Measurements from ENCODE around the gene CSNK1D. TPM values are rescaled to one million over a fixed set of nuclear protein-coding genes. Genes with fewer than 3 reads are reported as not detected.

CSNK1D gene
- total and polyA plus RNA-seq, 10 of the 15 experiments (the other 5 are each of a cell fraction or from before 2014, with no cell fraction given): 5.7 to 105 (median 58.1) TPM

DNA sequence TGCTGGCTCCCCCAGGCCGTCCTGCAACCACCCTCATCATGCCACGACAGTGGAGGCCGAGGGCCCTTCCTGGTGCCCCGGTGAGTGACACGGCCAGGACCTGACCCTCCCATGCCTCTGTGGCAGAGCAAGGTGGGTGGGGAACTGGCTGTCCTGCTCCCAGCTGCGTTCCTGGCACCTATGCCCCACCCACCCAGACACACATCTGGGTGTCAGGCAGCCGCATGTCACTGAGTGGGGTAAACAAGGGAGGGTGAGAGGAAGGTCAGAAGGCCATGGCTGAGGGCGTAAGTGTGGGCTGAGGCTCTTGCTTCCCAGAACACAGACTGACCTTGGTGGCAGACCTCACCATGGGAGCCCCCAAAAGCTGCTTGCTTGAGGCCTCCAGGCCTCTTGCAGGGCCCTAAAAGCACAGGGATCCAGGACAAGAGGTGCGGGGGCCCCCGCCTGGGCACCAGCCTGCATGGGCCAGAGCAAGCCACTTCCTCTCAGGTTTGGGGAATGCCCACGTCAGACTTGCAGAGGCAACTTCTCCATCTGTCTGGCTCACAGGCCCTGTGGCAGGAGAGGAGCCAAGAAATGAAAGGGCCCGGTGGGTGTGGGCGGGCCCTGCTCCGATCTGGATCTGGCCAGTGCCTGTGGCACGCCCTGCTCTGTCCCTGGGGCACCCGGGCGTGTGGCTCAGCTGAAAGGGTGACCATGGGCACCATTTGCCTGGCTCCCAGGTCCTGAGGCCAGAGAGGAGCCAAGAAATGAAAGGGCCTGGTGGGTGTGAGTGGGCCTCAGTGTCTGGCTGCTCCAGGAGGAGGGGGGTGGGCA is 57.0 kb downstream of the CSNK1D start (continued):
- TF ChIP-seq, protein P1, sequence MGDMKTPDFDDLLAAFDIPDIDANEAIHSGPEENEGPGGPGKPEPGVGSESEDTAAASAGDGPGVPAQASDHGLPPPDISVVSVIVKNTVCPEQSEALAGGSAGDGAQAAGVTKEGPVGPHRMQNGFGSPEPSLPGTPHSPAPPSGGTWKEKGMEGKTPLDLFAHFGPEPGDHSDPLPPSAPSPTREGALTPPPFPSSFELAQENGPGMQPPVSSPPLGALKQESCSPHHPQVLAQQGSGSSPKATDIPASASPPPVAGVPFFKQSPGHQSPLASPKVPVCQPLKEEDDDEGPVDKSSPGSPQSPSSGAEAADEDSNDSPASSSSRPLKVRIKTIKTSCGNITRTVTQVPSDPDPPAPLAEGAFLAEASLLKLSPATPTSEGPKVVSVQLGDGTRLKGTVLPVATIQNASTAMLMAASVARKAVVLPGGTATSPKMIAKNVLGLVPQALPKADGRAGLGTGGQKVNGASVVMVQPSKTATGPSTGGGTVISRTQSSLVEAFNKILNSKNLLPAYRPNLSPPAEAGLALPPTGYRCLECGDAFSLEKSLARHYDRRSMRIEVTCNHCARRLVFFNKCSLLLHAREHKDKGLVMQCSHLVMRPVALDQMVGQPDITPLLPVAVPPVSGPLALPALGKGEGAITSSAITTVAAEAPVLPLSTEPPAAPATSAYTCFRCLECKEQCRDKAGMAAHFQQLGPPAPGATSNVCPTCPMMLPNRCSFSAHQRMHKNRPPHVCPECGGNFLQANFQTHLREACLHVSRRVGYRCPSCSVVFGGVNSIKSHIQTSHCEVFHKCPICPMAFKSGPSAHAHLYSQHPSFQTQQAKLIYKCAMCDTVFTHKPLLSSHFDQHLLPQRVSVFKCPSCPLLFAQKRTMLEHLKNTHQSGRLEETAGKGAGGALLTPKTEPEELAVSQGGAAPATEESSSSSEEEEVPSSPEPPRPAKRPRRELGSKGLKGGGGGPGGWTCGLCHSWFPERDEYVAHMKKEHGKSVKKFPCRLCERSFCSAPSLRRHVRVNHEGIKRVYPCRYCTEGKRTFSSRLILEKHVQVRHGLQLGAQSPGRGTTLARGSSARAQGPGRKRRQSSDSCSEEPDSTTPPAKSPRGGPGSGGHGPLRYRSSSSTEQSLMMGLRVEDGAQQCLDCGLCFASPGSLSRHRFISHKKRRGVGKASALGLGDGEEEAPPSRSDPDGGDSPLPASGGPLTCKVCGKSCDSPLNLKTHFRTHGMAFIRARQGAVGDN (IDR thresholded peaks at IDR 0.05): peak; percentile 86
- TF ChIP-seq PAX5 (IDR thresholded peaks at IDR 0.05; ENCODE audit: borderline replicate concordance, low read depth, low read length) (no peak), POU2F2 (IDR thresholded peaks at IDR 0.05; ENCODE audit: borderline replicate concordance, low read depth, low read length) (peak; percentile 18; the same call in 1 of the 3 replicates), MTA2 (IDR thresholded peaks at IDR 0.05; ENCODE audit: low read depth) (peak; percentile 26; the same call in 1 of the 2 replicates), HDGF (IDR thresholded peaks at IDR 0.05) (peak; percentile 55), CBX5 (IDR thresholded peaks at IDR 0.05; ENCODE audit: low read depth) (no peak), RELB (IDR thresholded peaks at IDR 0.05; ENCODE audit: low read depth) (peak; percentile 44; the same call in 1 of the 2 replicates), ZNF207 (IDR thresholded peaks at IDR 0.05; ENCODE audit: borderline replicate concordance) (0 out of 2 replicates have a peak, but pooled peaks have one; percentile 35), CEBPZ (IDR thresholded peaks at IDR 0.05; ENCODE audit: low read depth, low read length) (no peak), EZH2 (IDR thresholded peaks at IDR 0.05; ENCODE audit: borderline replicate concordance, control insufficient read depth, low read depth, low read length) (no peak), EP300 (IDR thresholded peaks at IDR 0.05; ENCODE audit: borderline replicate concordance in 1 of 2, control insufficient read depth in 1 of 2, low read depth in 2 of 2, low read length in 2 of 2) (no peak), ZNF384 (IDR thresholded peaks at IDR 0.05; ENCODE audit: borderline replicate concordance, low read depth, low read length) (no peak), MYB (IDR thresholded peaks at IDR 0.05; ENCODE audit: borderline replicate concordance, low read depth, low read length) (no peak), STAT3 (IDR thresholded peaks at IDR 0.05; ENCODE audit: low read depth, low read length) (no peak), ZBTB4 (CRISPR knock-in tag; IDR thresholded peaks at IDR 0.05) (no peak; the same call in 1 of the 2 replicates), NR2C1 (IDR thresholded peaks at IDR 0.05) (no peak)

Data from GM12878 (cell line).